Activated CD4-positive, alpha-beta T cell treated with anti-CD3 and anti-CD28 coated beads, Interleukin-2, amount 50 U/mL, for 4 hours (primary cell): ENCODE data around the gene CBX6.

Experiments
- DNase-seq, 2 experiments: peaks; one replicate each; pipeline ENCODE4 v3.0.0-alpha.2; 2020

CBX6 gene

DNA sequence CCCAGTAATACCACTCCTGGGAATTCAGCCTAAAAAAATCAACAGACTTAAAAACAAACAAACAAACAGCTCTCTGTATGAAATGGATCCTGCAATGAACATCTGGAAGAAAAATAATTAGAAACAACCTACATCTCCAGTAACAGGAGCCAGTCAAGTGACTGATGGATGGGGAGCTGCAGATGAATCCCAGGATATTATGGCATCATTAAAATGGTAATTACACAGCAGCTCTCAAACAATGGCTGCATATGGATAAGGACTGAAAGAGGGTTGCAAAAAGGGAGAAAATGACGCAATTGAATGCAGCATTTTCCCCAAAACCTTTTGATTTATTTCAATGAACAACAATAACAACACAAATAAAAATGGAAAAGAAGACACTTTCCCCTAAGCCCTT lies 32.3 kb downstream of the CBX6 start:
- DNase-seq, result no peak

GRCh38 chr22:38837414-38837928 lies 34.5 kb downstream of the CBX6 start:
- DNase-seq, result no peak

DNA sequence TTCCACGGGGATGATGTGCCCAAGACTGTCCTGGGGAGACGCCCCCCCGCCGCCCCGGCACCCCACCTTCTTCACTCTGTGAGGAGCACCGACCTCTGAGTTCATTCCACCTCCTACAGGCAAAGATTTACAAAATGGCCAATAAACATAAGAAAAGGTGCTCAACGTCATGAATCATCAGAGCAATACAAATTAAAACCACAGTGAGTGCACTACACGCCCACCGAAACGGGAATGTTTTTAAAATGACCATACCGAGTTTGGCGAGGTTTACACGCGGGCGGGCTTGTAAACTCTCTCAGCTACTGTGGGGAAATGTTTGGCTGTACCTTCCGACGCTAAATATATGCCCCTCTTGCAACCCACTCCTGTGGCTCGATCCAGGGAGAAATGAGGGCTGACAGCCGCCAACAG lies 36.1 kb downstream of the CBX6 start:
- no peak for DNase-seq

DNA sequence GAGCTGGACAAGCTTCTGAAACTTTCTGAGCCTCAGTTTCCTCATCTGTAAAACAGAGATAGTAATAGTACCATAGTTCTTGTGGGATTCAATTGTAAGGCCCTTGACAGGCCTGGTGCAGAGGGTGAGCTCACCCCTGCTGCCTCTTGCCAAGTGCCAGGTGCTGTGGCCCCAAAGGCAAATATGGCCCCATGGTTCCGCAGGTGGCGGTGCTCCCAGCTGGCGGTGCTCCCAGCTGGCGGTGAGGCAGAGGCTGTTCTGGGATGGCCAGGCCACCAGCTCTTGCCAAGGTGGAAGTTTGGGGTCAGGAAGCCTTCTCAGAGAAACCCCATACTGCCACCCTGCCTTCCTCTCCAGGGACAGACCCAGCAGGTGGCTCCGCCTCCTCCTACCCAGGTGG lies 37.0 kb downstream of the CBX6 start:
- no peak for DNase-seq

- no peak for DNase-seq
Observed at GRCh38 chr22:38834215-38834953, 37.6 kb downstream of the CBX6 start.

- no peak for DNase-seq
Observed at GRCh38 chr22:38833061-38833460, 39.0 kb downstream of the CBX6 start.

GRCh38 chr22:38832005-38832978 lies 39.7 kb downstream of the CBX6 start:
- no peak for DNase-seq

DNA sequence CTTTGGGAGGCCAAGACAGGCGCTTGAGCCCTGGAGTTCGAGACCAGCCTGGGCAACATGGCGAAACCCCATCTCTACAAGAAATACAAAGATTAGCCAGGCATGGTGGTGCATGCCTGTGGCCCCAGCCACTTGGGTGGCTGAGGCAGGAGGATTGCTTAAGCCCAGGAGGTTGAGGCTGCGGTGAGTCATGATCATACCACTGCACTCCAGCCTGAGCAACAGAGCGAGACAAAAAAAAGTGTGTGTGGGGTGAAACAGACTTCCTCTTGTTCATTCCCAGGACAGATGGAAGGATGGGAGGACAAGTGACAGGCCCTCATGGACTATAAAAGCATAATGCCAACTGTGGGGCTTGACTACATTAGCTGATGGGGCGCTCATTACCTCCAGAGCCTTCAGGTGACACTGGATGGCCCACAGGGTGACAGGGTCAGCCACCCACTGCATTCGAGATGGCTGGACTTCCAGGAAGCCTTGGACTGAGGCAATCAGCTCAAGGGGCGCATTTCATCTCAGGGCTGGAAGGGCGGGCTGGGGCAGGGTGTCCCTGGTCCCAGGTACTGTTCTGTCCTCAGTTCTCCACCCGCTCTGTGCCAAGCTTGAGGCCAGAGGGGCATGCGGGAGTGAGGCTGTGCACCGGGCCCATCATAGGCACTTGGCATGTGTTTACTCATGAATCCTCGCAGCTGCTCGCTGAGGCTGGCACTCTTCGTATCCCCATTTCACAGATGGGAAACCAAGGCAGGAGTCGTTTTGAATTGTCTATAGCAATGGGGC lies 40.7 kb downstream of the CBX6 start:
- no peak for DNase-seq

GRCh38 chr22:38830845-38831108 lies 41.2 kb downstream of the CBX6 start:
- DNase-seq, result no peak

DNA sequence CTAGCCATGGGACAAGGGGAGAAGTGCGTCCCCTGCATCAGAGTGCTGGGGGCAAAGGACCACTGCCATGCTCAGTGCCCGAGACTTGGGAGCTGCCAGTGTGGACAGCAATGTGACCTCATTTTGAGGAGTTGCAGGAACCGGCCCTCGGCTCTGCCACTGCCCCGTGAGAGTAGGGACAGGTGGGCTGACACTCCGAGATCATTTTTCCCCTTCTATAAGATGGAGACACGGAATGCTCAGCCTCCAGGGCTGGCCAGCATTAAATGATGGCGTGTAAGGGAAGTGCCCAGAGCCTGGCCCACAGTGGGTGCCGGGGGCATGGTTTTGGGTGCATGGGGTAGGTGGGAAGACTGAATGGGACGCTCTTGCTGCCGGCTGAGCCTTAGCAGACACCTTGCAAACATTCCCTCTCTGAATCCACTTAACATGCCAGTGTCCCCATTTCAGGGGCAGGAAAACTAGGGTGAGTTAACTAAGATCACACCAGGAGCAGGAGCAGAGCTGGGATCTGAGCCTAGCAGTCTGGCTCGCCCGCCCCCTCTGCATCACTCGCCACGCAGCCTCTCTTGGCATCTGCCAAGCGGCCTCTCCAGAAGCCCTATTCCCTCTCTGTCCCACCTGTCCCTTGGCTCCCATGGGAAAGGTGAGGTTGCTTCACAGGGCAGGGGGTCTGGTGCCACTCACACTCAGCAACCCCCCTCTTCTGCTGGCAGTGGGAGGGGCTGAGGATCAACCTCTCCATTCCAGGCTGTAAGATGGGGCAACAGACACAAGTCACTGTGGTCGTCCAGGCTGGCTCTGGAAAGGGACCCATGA lies 41.8 kb downstream of the CBX6 start:
- DNase-seq, result no peak

- no peak for DNase-seq
Observed at GRCh38 chr22:38829485-38829884, 42.5 kb downstream of the CBX6 start.

- DNase-seq, result no peak
Observed at GRCh38 chr22:38828616-38829205, 43.3 kb downstream of the CBX6 start.

- no peak for DNase-seq
Observed at GRCh38 chr22:38828191-38828590, 43.8 kb downstream of the CBX6 start.

GRCh38 chr22:38827510-38827909 lies 44.5 kb downstream of the CBX6 start:
- no peak for DNase-seq

GRCh38 chr22:38826801-38827200 lies 45.2 kb downstream of the CBX6 start:
- no peak for DNase-seq

DNA sequence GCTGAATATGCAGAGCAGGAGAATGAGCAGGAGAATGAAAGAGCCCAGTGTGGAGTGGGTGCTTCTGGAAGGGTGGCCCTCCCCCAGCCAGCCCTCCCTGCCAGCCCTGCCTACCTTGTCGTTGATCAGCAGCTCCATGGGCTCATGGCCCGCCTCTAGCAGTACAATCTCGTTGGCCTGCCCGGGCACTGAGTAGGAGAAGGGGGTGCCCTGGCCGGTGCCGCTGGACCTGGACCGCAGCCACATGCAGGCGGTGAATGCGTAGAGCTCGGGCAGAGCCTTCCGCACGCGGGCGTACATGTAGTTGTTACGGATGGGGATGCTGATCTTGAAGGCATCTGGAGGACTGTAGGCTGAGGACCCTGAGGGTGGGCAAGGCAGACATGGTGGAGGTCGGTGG lies 45.6 kb downstream of the CBX6 start:
- no peak for DNase-seq

DNA sequence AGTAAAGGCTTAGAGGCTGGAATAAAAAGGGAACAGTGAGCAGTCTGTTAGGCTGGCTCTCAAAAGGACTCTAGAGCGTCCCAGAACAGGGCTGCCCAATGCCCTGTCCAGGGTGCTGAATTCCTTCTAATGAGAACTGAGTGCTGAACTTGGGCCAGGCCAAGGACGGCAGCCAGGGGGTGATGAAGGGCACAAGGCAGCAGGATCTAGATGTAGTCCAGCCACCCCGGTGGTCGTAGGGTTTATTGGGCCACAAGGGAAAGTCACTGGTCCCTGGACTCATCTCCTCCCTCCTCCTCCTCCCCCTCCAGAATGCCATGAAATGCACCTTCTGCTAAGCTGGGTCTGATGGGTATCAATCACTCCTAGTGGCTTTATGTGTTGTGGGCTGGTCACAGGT lies 47.4 kb downstream of the CBX6 start:
- peak; percentile 9 to 17 for DNase-seq

DNA sequence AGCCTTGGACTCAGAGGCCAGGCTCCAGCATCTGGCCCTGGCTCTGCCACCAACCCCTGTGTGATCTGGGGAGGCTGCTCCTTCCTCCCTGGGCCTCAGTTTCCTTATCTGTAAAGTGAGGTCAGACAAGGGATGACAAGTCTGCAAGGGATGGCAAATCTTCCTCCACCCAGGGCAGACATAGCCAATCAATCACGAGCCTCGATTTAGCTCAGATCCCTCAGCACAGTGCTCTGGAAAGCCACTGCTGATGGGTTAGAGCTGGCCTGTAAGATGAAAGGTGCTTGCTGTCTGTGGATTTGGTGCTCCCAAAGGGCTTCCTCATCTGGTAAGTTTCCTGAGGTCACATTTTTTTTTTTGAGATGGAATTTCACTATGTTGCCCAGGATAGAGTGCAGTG lies 48.4 kb downstream of the CBX6 start:
- no peak for DNase-seq

- no peak for DNase-seq
Observed at GRCh38 chr22:38823076-38823475, 48.9 kb downstream of the CBX6 start.

- DNase-seq, result no peak
Observed at GRCh38 chr22:38820020-38820419, 52.0 kb downstream of the CBX6 start.

DNA sequence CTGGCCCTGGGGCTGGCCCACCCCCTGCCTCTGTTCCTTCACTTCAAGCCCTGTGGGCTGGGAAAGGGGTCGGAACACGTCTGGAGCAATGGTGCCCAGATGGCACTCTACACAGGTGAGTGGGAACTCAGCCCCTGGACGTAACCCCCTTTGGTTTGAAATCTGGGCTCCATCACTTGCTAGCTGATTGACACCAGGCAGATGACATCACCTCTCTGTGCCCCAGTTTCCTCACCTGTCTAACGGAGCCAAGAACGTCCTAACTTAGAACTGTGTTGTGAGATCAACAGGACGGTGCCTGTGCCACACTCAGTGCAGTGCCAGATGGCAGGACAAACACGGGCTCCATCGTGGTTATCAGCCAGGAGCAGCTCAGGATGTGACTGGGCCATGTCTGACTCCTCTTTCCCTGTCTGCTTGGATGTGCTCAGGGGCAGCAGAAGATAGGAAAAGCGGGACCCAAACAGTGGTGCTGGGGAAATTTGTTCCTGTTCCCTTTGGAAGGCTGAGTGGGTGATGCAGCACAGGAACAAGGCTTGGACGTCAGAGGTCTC lies 52.6 kb downstream of the CBX6 start:
- no peak for DNase-seq

DNA sequence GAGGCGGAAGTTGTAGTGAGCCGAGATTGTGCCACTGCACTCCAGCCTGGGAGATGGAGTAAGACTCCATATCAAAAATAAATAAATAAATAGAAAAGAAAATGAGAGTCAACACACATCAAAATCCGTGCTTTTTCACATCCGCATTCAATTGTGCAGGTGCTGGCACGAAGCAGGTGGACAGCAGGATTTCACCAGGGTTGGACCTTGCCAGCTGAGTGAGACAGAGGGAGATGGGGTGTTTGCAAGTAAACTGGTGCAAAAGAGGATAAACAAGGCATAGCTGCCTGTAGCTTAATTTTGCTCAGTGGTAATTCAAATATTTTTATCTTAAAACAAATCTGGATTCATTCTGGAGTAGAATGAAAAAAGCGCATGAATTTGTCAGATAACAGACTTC lies 54.8 kb downstream of the CBX6 start:
- DNase-seq, result no peak
